Activated CD4-positive, alpha-beta memory T cell treated with anti-CD3 and anti-CD28 coated beads, Interleukin-2, amount 10 ng/mL, durations not matched to agents 7 days and 5 days (primary cell): ENCODE data around the gene FGFR3. TPM values are rescaled to one million over a fixed set of nuclear protein-coding genes. Genes with fewer than 3 reads are reported as not detected.

Source experiments
- CTCF ChIA-PET: fragments of 350-600 bp; sonication (Branson Sonifier 250); formaldehyde crosslinking; loops from one replicate; lab custom pipeline; 2021; ENCODE audit warnings: antibody characterized with exemption, inconsistent platforms; lab: Charles Lee
- POLR2A ChIA-PET: fragments of 350-600 bp; sonication (Branson Sonifier 250); formaldehyde crosslinking; loops from one replicate; lab custom pipeline; 2021; ENCODE audit warnings: antibody characterized with exemption; lab: Charles Lee
- DNase-seq: peaks from one replicate; pipeline ENCODE4 v3.0.0-alpha.2; 2020
- H3K27ac Mint-ChIP-seq: one replicate; pipeline ENCODE4 v1.8.0; 2021; ENCODE audit warnings: mild to moderate bottlenecking, mixed read lengths
- H3K27me3 Mint-ChIP-seq: one replicate; pipeline ENCODE4 v1.8.0; 2021; ENCODE audit warnings: mixed read lengths
- H3K36me3 Mint-ChIP-seq: one replicate; pipeline ENCODE4 v1.8.0; 2021; ENCODE audit warnings: low read depth, mixed read lengths
- H3K4me1 Mint-ChIP-seq: one replicate; pipeline ENCODE4 v1.8.0; 2021; ENCODE audit warnings: mixed read lengths
- H3K4me3 Mint-ChIP-seq: one replicate; pipeline ENCODE4 v1.8.0; 2021; ENCODE audit warnings: mild to moderate bottlenecking, mixed read lengths
- H3K9me3 Mint-ChIP-seq: one replicate; pipeline ENCODE4 v1.8.0; 2021; ENCODE audit warnings: mixed read lengths
- total RNA-seq, 2 experiments: library from RNA; stranded (reverse); gene quantifications; one replicate each; pipeline ENCODE4 v1.2.3, GENCODE V29; 2021

Gene FGFR3
- total RNA-seq, 2 experiments from 2014 or later = 0.18 to 0.45 TPM

DNA sequence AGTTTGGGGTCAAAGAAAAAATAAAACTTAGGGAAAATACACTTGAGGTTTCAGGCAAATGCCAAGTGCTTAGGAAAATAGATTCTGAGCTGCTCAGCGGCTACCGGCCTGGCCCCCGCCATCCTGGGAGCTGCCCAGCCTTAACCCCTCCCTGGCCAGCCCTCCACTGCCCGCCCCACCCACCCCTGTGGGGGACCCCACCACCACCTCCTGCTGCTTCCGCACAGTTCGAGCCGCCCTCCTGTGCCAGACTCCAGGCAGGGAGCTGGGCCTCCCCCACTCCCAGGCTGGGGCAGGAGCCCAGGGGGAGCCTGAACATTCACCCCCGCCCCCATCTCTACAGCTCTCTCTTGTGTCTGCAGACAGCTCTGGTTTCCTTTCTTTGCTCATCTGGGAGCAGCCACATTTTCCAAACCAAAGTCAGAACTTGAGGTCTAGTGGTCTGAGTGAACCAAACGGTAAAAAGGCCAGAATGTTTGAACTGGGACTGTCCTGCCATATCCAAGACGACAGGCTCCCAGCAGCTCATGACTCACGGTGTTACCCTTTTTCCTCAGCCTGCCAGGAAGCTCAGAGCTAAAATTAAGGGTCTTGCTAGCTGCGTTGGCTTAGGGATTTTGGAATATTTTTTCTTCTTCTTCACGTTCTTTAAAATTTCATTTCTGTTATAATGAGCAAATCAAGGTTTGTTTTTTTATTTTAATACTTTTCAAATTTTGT lies 4.7 kb upstream of the FGFR3 start:
- no peak overlapping the region for H3K4me3 Mint-ChIP-seq
- H3K4me1 Mint-ChIP-seq = no peaks in the 10 kb centered on the region
- H3K36me3 Mint-ChIP-seq = no peaks in the 10 kb centered on the region
- no peaks in the 10 kb centered on the region for H3K9me3 Mint-ChIP-seq
- POLR2A ChIA-PET = interaction anchor here (0.7 kb wide), 1 partner anchor 18 kb away, joined by 3 read pairs; no protein-coding TSS in a partner anchor
- H3K27ac Mint-ChIP-seq = no peak overlapping the region
- peaks cover 15% of the 10 kb centered on the region for H3K27me3 Mint-ChIP-seq
- CTCF ChIA-PET = no interaction called here
- DNase-seq = no peak

DNA sequence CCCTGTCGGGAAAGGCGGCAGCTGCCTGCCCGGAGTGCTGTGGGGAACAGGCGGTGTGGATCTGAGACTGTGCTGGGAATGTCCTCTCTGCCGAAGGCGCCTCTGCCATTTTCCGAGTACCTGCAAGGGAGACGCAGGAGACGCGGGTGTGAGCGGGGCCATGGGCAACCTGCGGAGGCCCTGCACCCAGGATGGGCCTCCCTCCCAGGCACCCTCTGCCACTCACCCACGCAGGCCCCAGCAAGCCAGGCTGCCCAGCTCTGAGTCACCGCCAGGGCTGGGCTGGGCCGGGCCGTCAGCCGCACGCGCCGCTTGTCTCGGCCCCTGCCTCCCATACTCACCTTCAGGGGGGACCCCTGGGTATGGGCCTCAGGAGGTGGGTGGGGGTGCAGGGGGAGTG lies 3.5 kb upstream of the FGFR3 start:
- DNase-seq = no peak
- Mint-ChIP-seq H3K4me3 (no peak overlapping the region), H3K27me3 (peaks cover 15% of the 10 kb centered on the region), H3K4me1 (no peaks in the 10 kb centered on the region), H3K9me3 (no peaks in the 10 kb centered on the region), H3K27ac (no peak overlapping the region), H3K36me3 (no peaks in the 10 kb centered on the region)
- ChIA-PET CTCF (no interaction called here), POLR2A (interaction anchor here (0.6 kb wide), 1 partner anchor 81 kb away, joined by 3 read pairs; no protein-coding TSS in a partner anchor)

- H3K27ac Mint-ChIP-seq = no peak overlapping the region
- H3K9me3 Mint-ChIP-seq = no peaks in the 10 kb centered on the region
- H3K4me3 Mint-ChIP-seq = no peak overlapping the region
- CTCF ChIA-PET = no interaction called here
- no peak for DNase-seq
- POLR2A ChIA-PET = no interaction called here
- H3K36me3 Mint-ChIP-seq = no peaks in the 10 kb centered on the region
- H3K27me3 Mint-ChIP-seq = peaks cover 15% of the 10 kb centered on the region
- no peaks in the 10 kb centered on the region for H3K4me1 Mint-ChIP-seq
These were observed 3.1 kb upstream of the FGFR3 start for GRCh38 chr4:1790005-1790404.

- no peak for DNase-seq
- Mint-ChIP-seq H3K27me3 (peaks cover 30% of the 10 kb centered on the region), H3K4me1 (no peaks in the 10 kb centered on the region), H3K27ac (no peak overlapping the region), H3K4me3 (no peak overlapping the region), H3K9me3 (no peaks in the 10 kb centered on the region), H3K36me3 (no peaks in the 10 kb centered on the region)
- CTCF ChIA-PET = no interaction called here
- POLR2A ChIA-PET = interaction anchor here (1.5 kb wide), 2 partner anchors 78 to 79 kb away, joined by 4 read pairs; partner anchors contain the start of gene NSD2
These were observed 798 bp upstream of the FGFR3 start for GRCh38 chr4:1792158-1792831.

GRCh38 chr4:1793496-1793840 lies 375 bp downstream of the FGFR3 start:
- H3K36me3 Mint-ChIP-seq = no peaks in the 10 kb centered on the region
- peak; percentile 49 for DNase-seq
- peaks cover 30% of the 10 kb centered on the region for H3K27me3 Mint-ChIP-seq
- H3K27ac Mint-ChIP-seq = no peak overlapping the region
- no peaks in the 10 kb centered on the region for H3K4me1 Mint-ChIP-seq
- no peaks in the 10 kb centered on the region for H3K9me3 Mint-ChIP-seq
- ChIA-PET CTCF (no interaction called here), POLR2A (interaction anchor here (1.4 to 1.5 kb wide), 3 partner anchors 22 to 77 kb away, joined by 3 to 4 read pairs (median 4); partner anchors contain the start of gene NSD2)
- no peak overlapping the region for H3K4me3 Mint-ChIP-seq

- DNase-seq = no peak
- ChIA-PET CTCF (no interaction called here), POLR2A (interaction anchor here (1.4 to 1.5 kb wide), 2 partner anchors 22 to 77 kb away, joined by 3 to 4 read pairs; partner anchors contain the start of gene NSD2)
- peaks cover 30% of the 10 kb centered on the region for H3K27me3 Mint-ChIP-seq
- no peaks in the 10 kb centered on the region for H3K4me1 Mint-ChIP-seq
- H3K27ac Mint-ChIP-seq = no peak overlapping the region
- H3K36me3 Mint-ChIP-seq = no peaks in the 10 kb centered on the region
- H3K4me3 Mint-ChIP-seq = no peak overlapping the region
- H3K9me3 Mint-ChIP-seq = no peaks in the 10 kb centered on the region
These were observed 1.1 kb downstream of the FGFR3 start for GRCh38 chr4:1793940-1794808.

GRCh38 chr4:1794809-1795298 lies 1.8 kb downstream of the FGFR3 start:
- ChIA-PET CTCF (no interaction called here), POLR2A (no interaction called here)
- no peaks in the 10 kb centered on the region for H3K36me3 Mint-ChIP-seq
- H3K27me3 Mint-ChIP-seq = peaks cover 30% of the 10 kb centered on the region
- no peaks in the 10 kb centered on the region for H3K9me3 Mint-ChIP-seq
- no peaks in the 10 kb centered on the region for H3K4me1 Mint-ChIP-seq
- H3K4me3 Mint-ChIP-seq = no peak overlapping the region
- H3K27ac Mint-ChIP-seq = no peak overlapping the region
- no peak for DNase-seq

DNA sequence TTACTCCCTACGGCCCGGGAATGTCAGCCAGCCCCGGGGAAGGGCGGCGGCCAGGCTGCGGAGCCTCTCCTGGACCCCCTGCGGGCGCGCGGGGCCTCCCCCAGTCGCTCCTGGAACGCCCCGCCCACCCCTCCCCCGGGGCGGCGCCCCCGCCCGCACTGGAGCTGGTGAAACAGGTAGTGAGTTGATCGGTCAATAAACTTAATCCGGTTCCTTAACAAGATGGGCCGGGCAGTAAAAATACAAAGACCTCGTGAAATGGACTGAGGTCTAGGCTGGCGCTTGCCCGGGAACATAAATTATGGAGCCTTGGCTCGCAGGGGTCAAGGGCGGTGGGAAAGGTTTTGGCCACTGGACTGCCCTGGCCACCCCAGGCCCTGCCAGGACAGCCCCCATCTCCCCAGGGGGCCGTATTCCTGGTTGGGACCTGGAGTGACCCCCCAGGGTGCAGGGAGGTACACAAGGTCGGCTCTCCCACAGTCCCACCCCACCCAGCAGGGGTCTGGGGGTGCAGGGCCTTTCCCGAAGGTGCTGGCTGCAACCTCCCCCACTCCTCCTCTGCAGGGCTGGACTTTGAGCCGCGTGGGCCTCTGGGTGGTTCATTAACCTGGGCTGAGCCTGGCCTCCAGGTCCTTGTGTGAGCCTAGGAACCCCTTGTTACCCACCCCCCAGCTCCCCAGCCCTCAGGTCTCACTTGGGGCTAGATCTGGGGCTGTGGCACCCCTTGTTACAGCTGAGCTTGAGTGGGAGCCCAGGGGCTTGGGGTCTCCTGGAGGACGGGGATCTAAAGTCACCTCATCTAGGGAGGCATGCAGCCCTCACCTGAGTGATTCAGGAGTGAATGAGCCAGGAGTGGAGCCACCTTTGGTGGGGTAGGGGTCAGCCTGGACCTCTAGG lies 2.5 kb downstream of the FGFR3 start:
- no peaks in the 10 kb centered on the region for H3K4me1 Mint-ChIP-seq
- H3K36me3 Mint-ChIP-seq = no peaks in the 10 kb centered on the region
- POLR2A ChIA-PET = interaction anchor here (1.4 kb wide), 1 partner anchor 75 kb away, joined by 3 read pairs; no protein-coding TSS in a partner anchor
- no peak overlapping the region for H3K27ac Mint-ChIP-seq
- peaks cover 30% of the 10 kb centered on the region for H3K27me3 Mint-ChIP-seq
- CTCF ChIA-PET = interaction anchor here (1.3 kb wide), 1 partner anchor 50 kb away, joined by 6 read pairs; no protein-coding TSS in a partner anchor
- H3K4me3 Mint-ChIP-seq = no peak overlapping the region
- DNase-seq = no peak
- no peaks in the 10 kb centered on the region for H3K9me3 Mint-ChIP-seq

DNA sequence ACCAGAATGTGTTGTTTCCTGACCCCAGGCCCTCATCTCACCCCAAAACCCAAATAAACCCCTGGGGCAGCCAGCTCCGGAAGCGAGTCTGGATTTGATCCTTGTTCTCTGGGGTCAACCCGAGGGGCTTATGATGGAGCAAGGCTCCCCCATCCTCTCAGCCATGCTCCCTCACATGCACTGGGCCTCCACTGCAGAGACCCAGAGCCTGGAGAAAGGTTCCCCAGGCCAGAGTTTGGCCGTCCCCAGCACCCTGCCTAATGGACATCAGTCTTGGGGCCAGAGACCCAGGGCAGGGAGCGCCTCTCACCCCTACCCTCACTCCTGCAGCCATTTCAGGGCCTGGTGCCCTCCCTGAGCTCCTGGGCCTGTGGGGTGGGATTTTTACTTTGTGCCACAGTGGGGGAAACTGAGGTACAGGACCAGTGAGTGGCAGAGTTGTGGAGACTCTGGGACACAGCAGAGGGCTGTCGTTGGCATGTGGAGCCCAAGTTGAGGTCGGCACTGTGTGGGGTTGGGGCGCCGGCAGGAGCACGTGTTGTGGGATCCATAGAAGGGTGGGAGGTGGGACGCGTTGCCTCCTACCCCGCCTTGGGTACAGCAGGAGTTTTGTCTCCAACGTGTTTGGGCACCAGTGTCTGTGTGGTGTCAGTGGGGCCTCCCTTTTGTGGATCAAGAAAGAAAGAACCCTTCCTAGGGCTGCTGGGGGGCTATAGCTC lies 3.6 kb downstream of the FGFR3 start:
- ChIA-PET CTCF (interaction anchor here (1.3 kb wide), 2 partner anchors 52 to 103 kb away, joined by 3 to 6 read pairs; no protein-coding TSS in a partner anchor), POLR2A (interaction anchor here (1.4 kb wide), 1 partner anchor 74 kb away, joined by 3 read pairs; no protein-coding TSS in a partner anchor)
- Mint-ChIP-seq H3K4me1 (no peaks in the 10 kb centered on the region), H3K9me3 (no peaks in the 10 kb centered on the region), H3K27me3 (peaks cover 22% of the 10 kb centered on the region), H3K4me3 (no peak overlapping the region), H3K36me3 (no peaks in the 10 kb centered on the region), H3K27ac (no peak overlapping the region)
- DNase-seq = no peak

DNA sequence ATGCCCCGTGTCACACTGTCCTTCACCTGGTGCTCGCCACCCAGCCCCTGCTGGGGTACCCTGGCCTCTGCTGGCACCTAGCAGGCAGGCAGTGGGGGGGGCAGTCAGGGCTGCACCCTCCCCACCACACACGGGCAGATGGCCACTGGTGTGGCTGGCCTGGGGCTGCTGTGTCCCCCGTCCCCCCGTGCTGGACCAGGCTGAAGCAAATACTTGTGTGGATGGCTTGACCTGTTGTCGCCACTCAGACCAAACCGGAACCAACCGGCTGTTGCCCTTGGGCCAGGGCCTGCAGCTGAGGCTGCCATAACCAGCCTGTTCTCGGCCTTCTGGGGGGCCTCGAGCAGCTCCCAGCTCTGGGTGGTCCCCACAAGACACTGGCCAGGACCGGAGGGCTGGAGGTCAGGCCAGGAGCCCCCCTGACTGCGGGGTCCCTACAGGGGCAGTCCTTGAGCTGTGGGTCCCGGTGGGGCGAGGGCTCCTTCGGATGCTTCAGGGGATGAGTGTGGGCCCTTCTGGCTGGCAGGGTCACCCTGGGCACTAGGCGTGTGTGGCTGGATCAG lies 4.3 kb downstream of the FGFR3 start:
- ChIA-PET CTCF (interaction anchor here (1.3 kb wide), 1 partner anchor 104 kb away, joined by 3 read pairs; no protein-coding TSS in a partner anchor), POLR2A (interaction anchor here (1.4 kb wide), 1 partner anchor 73 kb away, joined by 3 read pairs; no protein-coding TSS in a partner anchor)
- Mint-ChIP-seq H3K4me1 (no peaks in the 10 kb centered on the region), H3K27ac (no peak overlapping the region), H3K4me3 (no peak overlapping the region), H3K36me3 (no peaks in the 10 kb centered on the region), H3K9me3 (no peaks in the 10 kb centered on the region), H3K27me3 (peaks cover 15% of the 10 kb centered on the region)
- no peak for DNase-seq
